HepG2 (cell line): Measurements from ENCODE around the gene SUSD3. TPM values are rescaled to one million over a fixed set of nuclear protein-coding genes. Genes with fewer than 3 reads are reported as not detected.

Source experiments
- ARID4A ChIP-seq: sonication (generic); formaldehyde crosslinking; IDR thresholded peaks from 2 replicates; pipeline ENCODE4 v1.5.0; 2020; ENCODE audit warnings: mild to moderate bottlenecking, missing genetic modification reagents, borderline replicate concordance
- CREBL2 ChIP-seq: sonication (generic); formaldehyde crosslinking; IDR thresholded peaks from 2 replicates; pipeline ENCODE4 v1.8.1; 2023; ENCODE audit warnings: missing genetic modification reagents, mild to moderate bottlenecking, borderline replicate concordance
- ETV6 ChIP-seq: sonication (generic); formaldehyde crosslinking; conservative IDR thresholded peaks from 2 replicates; pipeline ENCODE4 v1.4.0; 2020; ENCODE audit warnings: missing genetic modification reagents
- HDAC2 ChIP-seq: sonication (generic); formaldehyde crosslinking; IDR thresholded peaks from 2 replicates; pipeline ENCODE4 v1.4.0; 2020; ENCODE audit warnings: missing genetic modification reagents
- HNF4A ChIP-seq: sonication (generic); formaldehyde crosslinking; IDR thresholded peaks from 2 replicates; pipeline ENCODE4 v1.4.0; 2020; ENCODE audit warnings: missing genetic modification reagents
- JDP2 ChIP-seq: sonication (generic); formaldehyde crosslinking; IDR thresholded peaks from 2 replicates; pipeline ENCODE4 v1.8.1; 2022; ENCODE audit warnings: missing genetic modification reagents, borderline replicate concordance
- JUND ChIP-seq: sonication (generic); formaldehyde crosslinking; IDR thresholded peaks from 2 replicates; pipeline ENCODE4 v1.8.0; 2022; ENCODE audit warnings: mild to moderate bottlenecking, missing genetic modification reagents
- MBD4 ChIP-seq: IDR thresholded peaks from 2 replicates; pipeline ENCODE4 v1.6.1; 2012; ENCODE audit warnings: low read length, inconsistent platforms, borderline replicate concordance
- MYC ChIP-seq: sonication (generic); formaldehyde crosslinking; IDR thresholded peaks from 2 replicates; pipeline ENCODE4 v1.9.0; 2021; ENCODE audit warnings: missing genetic modification reagents, borderline replicate concordance
- ONECUT2 ChIP-seq: sonication (generic); formaldehyde crosslinking; IDR thresholded peaks from 2 replicates; pipeline ENCODE4 v1.4.0; 2020; ENCODE audit warnings: missing genetic modification reagents
- SIX4 ChIP-seq: sonication (generic); formaldehyde crosslinking; IDR thresholded peaks from 2 replicates; pipeline ENCODE4 v1.4.0; 2020; ENCODE audit warnings: missing genetic modification reagents
- TEAD3 ChIP-seq: optimal IDR thresholded peaks from 2 replicates; pipeline ENCODE3; 2016; ENCODE audit warnings: borderline replicate concordance
- TMF1 ChIP-seq: sonication (generic); formaldehyde crosslinking; IDR thresholded peaks from 2 replicates; pipeline ENCODE4 v1.8.1; 2022; ENCODE audit warnings: low read depth, missing genetic modification reagents
- WIZ ChIP-seq: sonication (generic); formaldehyde crosslinking; IDR thresholded peaks from 2 replicates; pipeline ENCODE4 v1.5.1; 2020; ENCODE audit warnings: mild to moderate bottlenecking, missing genetic modification reagents
- XBP1 ChIP-seq: sonication (generic); formaldehyde crosslinking; IDR thresholded peaks from 2 replicates; pipeline ENCODE4 v1.5.0; 2020; ENCODE audit warnings: missing genetic modification reagents
- ZBTB25 ChIP-seq: IDR thresholded peaks from 2 replicates; pipeline ENCODE4 v1.6.1; 2018; ENCODE audit warnings: missing genetic modification reagents
- ZBTB42 ChIP-seq: sonication (generic); formaldehyde crosslinking; IDR thresholded peaks from 2 replicates; pipeline ENCODE4 v1.5.0; 2020; ENCODE audit warnings: mild to moderate bottlenecking, missing genetic modification reagents
- ZKSCAN8 ChIP-seq: IDR thresholded peaks from 2 replicates; pipeline ENCODE4 v1.6.1; 2016; ENCODE audit warnings: borderline replicate concordance, missing genetic modification reagents, missing compliant biosample characterization
- ZNF432 ChIP-seq: sonication (generic); formaldehyde crosslinking; IDR thresholded peaks from 2 replicates; pipeline ENCODE4 v1.5.0; 2020; ENCODE audit warnings: missing genetic modification reagents, mild to moderate bottlenecking, borderline replicate concordance
- ZNF615 ChIP-seq: sonication (generic); formaldehyde crosslinking; IDR thresholded peaks from 2 replicates; pipeline ENCODE4 v1.5.0; 2020; ENCODE audit warnings: mild to moderate bottlenecking, missing genetic modification reagents, borderline replicate concordance
- ZNF784 ChIP-seq: sonication (generic); formaldehyde crosslinking; IDR thresholded peaks from 2 replicates; pipeline ENCODE4 v1.5.1; 2020; ENCODE audit warnings: missing genetic modification reagents, mild to moderate bottlenecking, borderline replicate concordance
- ZNF790 ChIP-seq: sonication (generic); formaldehyde crosslinking; IDR thresholded peaks from 2 replicates; pipeline ENCODE4 v1.8.0; 2022; ENCODE audit warnings: missing genetic modification reagents, mild to moderate bottlenecking, borderline replicate concordance
- ZNF879 ChIP-seq: sonication (generic); formaldehyde crosslinking; IDR thresholded peaks from 2 replicates; pipeline ENCODE4 v1.8.1; 2023; ENCODE audit warnings: missing genetic modification reagents
- ZZZ3 ChIP-seq: sonication (generic); formaldehyde crosslinking; IDR thresholded peaks from 2 replicates; pipeline ENCODE4 v1.4.0; 2020; ENCODE audit warnings: missing genetic modification reagents, mild to moderate bottlenecking, borderline replicate concordance
- polyA plus RNA-seq, 8 experiments: library from polyadenylated mRNA; depleted of rRNA in 3 of 8; stranded (reverse) in 7 of 8; unstranded in 1 of 8; fragments of >200 nt; fragmentation: Illumina TruSeq in 4 of 8; extraction: Trizol in 4 of 8; gene quantifications; 2 replicates each; pipeline versions ENCODE4 v1.2.1 to v1.2.3, GENCODE V29; 2011 to 2016; ENCODE audit warnings: low read depth in 4 of 8, missing spikeins in 1 of 8, mixed read lengths in 1 of 8; ENCODE audit not compliant: insufficient read depth in 1 of 8
- total RNA-seq, 5 experiments: library from RNA; depleted of rRNA; stranded (reverse); fragments of >200 nt; fragmentation: Illumina TruSeq; extraction: Trizol; gene quantifications; 2 replicates each; pipeline ENCODE4 v1.2.3, GENCODE V29; 2016; ENCODE audit warnings: low read depth in 1 of 5

Gene SUSD3
- total and polyA plus RNA-seq, 2 of the 13 experiments (the other 11 are each of a cell fraction or from before 2014, with no cell fraction given) = 7.0 to 9.1 TPM

GRCh38 chr9:93119953-93120845 is 61.7 kb downstream of the SUSD3 start (continued):
- TF ChIP-seq ZNF615 (CRISPR knock-in tag) (no peak), ARID4A (CRISPR knock-in tag) (peak; percentile 83; the same call in 1 of the 2 replicates), MBD4 (no peak), TMF1 (0 out of 2 replicates have a peak, but pooled peaks have one; percentile 57), ZNF879 (no peak), JUND (CRISPR knock-in tag) (peak; percentile 58; the same call in 1 of the 2 replicates), ZNF784 (CRISPR knock-in tag) (no peak), ONECUT2 (no peak), ZZZ3 (no peak), XBP1 (no peak), ZNF790 (CRISPR knock-in tag) (peak; percentile 34; the same call in 1 of the 2 replicates), ZNF432 (no peak), ETV6 (CRISPR knock-in tag) (no peak), MYC (CRISPR knock-in tag) (peak; percentile 97), WIZ (no peak), JDP2 (CRISPR knock-in tag) (no peak), TEAD3 (CRISPR knock-in tag) (peak; percentile 90), ZKSCAN8 (CRISPR knock-in tag) (peak; percentile 95; the same call in 1 of the 2 replicates), CREBL2 (CRISPR knock-in tag) (peak; percentile 66; the same call in 1 of the 2 replicates), HDAC2 (CRISPR knock-in tag) (peak; percentile 92), ZBTB25 (CRISPR knock-in tag) (peak; percentile 77; the same call in 1 of the 2 replicates), ZBTB42 (CRISPR knock-in tag) (0 out of 2 replicates have a peak, but pooled peaks have one; percentile 43), SIX4 (0 out of 2 replicates have a peak, but pooled peaks have one; percentile 43), HNF4A (CRISPR knock-in tag) (peak; percentile 61)
